Cardiac muscle cell (in vitro differentiated cells and primary cell): ENCODE results near the gene PTPRK. TPM values are rescaled to one million over a fixed set of nuclear protein-coding genes. Genes with fewer than 3 reads are reported as not detected.
"Not testable (repeated sequence)": the region's sequence is repeated elsewhere in the genome, so short reads cannot be mapped to it uniquely, and the experiment has no call there.

Experiments
- DNase-seq, 2 donors: peaks; one replicate each; pipeline versions ENCODE4 v3.0.0 to v3.0.0-alpha.2; 2010 to 2017; ENCODE audit warnings: low read depth in 1 of 2, low spot score in 1 of 2
- H3K27ac ChIP-seq: fragments of 200-600 bp; sonication (generic); 2 replicates; pipeline ENCODE4 v1.5.1; 2016
- H3K27me3 ChIP-seq: fragments of 200-600 bp; sonication (generic); 2 replicates; pipeline ENCODE4 v1.6.0; 2016; ENCODE audit warnings: control low read depth
- H3K36me3 ChIP-seq: fragments of 200-600 bp; sonication (generic); 2 replicates; pipeline ENCODE4 v1.5.1; 2016; ENCODE audit warnings: control low read depth
- H3K4me1 ChIP-seq: fragments of 200-600 bp; sonication (generic); 2 replicates; pipeline ENCODE4 v1.8.1; 2017; ENCODE audit warnings: low read depth, mild to moderate bottlenecking, mixed run types
- H3K4me3 ChIP-seq: fragments of 200-600 bp; sonication (generic); 2 replicates; pipeline ENCODE4 v1.5.1; 2016; ENCODE audit warnings: mild to moderate bottlenecking
- H3K9me3 ChIP-seq: fragments of 200-600 bp; sonication (generic); 2 replicates; pipeline ENCODE4 v1.5.1; 2017; ENCODE audit warnings: low read depth, mild to moderate bottlenecking, control low read depth
- polyA plus RNA-seq: library from polyadenylated mRNA; unstranded; fragments of >200 nt; fragmentation: Nextera tagmentation; extraction: Ambion mirVana; gene quantifications from 2 replicates; pipeline ENCODE4 v1.2.1, GENCODE V29; 2016
- total RNA-seq: library from RNA; depleted of rRNA; stranded (reverse); fragments of >200 nt; gene quantifications from 2 replicates; pipeline ENCODE4 v1.2.3, GENCODE V29; 2016
- TF ChIP-seq, protein P1 (sequence below): IDR thresholded peaks from 2 replicates; pipeline ENCODE4 v1.5.1; 2012; ENCODE audit warnings: low read depth, mild to moderate bottlenecking, low read length

Gene PTPRK
- total and polyA plus RNA-seq, 2 experiments from 2014 or later: 48.3 to 73.1 TPM

DNA sequence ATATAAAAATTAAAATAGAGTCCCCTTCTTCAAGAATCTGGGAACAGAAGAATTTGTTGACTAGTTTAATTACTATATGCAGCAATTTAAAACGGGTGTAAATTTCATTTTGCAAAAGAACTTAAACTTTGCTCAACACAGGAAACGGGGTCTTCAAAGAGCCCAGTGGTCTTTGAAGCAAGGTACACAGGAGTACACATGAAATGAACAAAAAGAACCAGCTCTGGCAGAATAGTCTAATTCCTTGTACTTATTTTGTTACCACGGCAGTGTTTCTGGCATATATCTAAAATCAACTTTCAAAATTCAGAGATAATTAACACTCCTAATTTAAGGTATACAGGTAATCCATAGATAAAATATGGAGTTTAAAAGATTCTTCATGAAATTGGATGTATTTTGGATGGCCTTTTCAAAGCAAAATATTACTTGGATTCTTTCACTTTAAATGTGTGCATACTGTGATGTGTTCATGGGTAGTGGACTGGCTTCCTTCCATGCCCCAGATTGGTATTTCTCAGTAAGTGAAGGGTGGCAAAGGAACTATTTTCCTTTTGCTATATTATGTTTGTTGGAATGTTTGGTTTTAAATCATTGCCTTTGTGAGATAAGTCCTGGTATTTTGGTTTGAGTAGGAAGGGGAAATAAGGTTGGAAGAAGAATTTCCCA lies 522.8 kb downstream of the PTPRK start:
- TF ChIP-seq, protein P1, sequence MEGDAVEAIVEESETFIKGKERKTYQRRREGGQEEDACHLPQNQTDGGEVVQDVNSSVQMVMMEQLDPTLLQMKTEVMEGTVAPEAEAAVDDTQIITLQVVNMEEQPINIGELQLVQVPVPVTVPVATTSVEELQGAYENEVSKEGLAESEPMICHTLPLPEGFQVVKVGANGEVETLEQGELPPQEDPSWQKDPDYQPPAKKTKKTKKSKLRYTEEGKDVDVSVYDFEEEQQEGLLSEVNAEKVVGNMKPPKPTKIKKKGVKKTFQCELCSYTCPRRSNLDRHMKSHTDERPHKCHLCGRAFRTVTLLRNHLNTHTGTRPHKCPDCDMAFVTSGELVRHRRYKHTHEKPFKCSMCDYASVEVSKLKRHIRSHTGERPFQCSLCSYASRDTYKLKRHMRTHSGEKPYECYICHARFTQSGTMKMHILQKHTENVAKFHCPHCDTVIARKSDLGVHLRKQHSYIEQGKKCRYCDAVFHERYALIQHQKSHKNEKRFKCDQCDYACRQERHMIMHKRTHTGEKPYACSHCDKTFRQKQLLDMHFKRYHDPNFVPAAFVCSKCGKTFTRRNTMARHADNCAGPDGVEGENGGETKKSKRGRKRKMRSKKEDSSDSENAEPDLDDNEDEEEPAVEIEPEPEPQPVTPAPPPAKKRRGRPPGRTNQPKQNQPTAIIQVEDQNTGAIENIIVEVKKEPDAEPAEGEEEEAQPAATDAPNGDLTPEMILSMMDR: no peak
- no peaks in the 10 kb centered on the region for H3K4me1 ChIP-seq
- H3K4me3 ChIP-seq: no peak overlapping the region
- H3K27me3 ChIP-seq: no peaks in the 10 kb centered on the region
- no peak overlapping the region for H3K27ac ChIP-seq
- no peaks in the 10 kb centered on the region for H3K9me3 ChIP-seq
- DNase-seq: no peak
- peaks cover 5% of the 10 kb centered on the region for H3K36me3 ChIP-seq

DNA sequence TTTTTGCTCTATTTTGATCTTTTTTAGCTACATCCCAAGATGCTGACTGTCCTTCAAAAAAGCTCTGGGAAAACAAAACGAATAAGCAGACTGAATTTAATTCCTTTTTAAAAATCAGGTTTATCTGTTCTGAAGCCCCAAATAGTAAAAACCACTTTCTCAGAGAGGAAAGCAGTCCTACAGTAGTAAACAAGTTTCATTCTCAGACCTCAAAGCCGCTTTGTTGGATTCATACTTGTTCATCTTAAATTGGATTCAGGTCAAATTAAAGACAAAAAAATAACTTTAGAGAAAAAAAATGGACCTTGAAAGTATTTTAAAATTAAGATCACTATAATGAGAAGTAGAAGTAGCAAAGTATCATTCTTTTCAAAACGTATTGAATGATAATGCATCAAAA lies 523.5 kb downstream of the PTPRK start:
- Histone ChIP-seq H3K27me3 (no peaks in the 10 kb centered on the region), H3K4me3 (no peak overlapping the region), H3K36me3 (peaks cover 5% of the 10 kb centered on the region), H3K9me3 (no peaks in the 10 kb centered on the region), H3K27ac (no peak overlapping the region), H3K4me1 (no peaks in the 10 kb centered on the region)
- TF ChIP-seq, protein P1: no peak
- no peak for DNase-seq

DNA sequence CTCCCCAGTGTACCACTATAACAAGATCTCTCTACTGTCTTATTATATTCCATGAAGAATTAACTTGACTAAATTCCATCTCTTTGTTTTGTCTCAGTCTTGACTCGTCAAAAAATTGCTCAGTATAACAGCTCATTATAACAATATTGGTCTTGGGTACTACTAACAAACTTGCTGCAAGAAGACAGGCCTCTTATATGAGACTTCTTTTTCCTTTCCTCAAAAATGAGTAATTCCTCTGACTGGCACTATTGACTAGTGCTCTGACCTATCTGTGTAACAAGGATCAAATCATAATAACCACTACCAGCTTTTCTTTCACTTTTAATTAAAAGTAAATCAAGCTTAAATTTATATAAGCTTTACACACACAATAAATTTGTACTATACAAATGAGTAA lies 528.3 kb downstream of the PTPRK start:
- no peak overlapping the region for H3K27ac ChIP-seq
- TF ChIP-seq, protein P1: no peak
- no peaks in the 10 kb centered on the region for H3K9me3 ChIP-seq
- no peaks in the 10 kb centered on the region for H3K27me3 ChIP-seq
- H3K4me1 ChIP-seq: no peaks in the 10 kb centered on the region
- no peak overlapping the region for H3K4me3 ChIP-seq
- DNase-seq: no peak
- H3K36me3 ChIP-seq: peaks cover 13% of the 10 kb centered on the region

DNA sequence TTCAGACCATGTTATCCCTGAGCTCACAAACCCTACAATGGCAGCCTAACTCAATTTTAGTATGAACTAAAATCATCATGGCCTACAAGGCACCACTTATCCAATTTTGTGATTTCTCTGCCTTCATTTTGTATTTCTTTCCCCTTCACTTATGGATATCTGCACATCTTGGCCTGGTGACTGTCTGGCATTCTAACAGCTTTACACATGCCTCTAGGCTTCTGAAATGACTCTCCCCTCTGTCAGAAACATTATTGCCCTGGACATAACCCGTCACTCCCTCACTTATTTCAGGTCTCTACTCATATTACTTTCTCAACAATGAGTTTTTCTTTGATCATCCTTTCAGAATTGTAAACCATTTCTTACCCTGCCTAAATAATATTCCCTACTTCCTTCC lies 530.3 kb downstream of the PTPRK start:
- DNase-seq: no peak
- no peaks in the 10 kb centered on the region for H3K4me1 ChIP-seq
- no peaks in the 10 kb centered on the region for H3K27me3 ChIP-seq
- no peaks in the 10 kb centered on the region for H3K9me3 ChIP-seq
- no peak overlapping the region for H3K4me3 ChIP-seq
- TF ChIP-seq, protein P1: no peak
- H3K27ac ChIP-seq: no peak overlapping the region
- peaks cover 16% of the 10 kb centered on the region for H3K36me3 ChIP-seq

DNA sequence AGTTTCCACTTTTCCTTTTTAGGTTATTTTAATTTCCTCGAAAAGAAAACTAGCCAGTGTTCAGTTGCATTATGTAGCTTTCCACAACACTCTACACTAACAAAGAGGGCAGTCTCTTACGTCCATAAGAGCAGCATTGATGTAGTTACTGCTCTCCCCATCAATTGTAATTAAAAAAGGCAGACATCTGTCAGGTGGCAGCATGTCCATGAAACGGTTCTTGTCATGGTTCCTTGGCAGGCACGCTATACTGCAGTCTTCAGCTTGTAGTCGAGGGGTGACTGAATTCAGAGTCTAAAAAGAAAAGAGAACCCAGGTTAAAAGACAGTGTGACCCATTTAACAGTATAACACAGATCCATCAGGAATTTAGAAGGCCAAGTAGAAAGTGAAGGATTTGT lies 539.4 kb downstream of the PTPRK start:
- H3K4me3 ChIP-seq: no peak overlapping the region
- H3K27ac ChIP-seq: no peak overlapping the region
- TF ChIP-seq, protein P1: no peak
- no peaks in the 10 kb centered on the region for H3K27me3 ChIP-seq
- H3K4me1 ChIP-seq: no peaks in the 10 kb centered on the region
- H3K36me3 ChIP-seq: peaks cover 75% of the 10 kb centered on the region
- no peak for DNase-seq
- no peaks in the 10 kb centered on the region for H3K9me3 ChIP-seq

DNA sequence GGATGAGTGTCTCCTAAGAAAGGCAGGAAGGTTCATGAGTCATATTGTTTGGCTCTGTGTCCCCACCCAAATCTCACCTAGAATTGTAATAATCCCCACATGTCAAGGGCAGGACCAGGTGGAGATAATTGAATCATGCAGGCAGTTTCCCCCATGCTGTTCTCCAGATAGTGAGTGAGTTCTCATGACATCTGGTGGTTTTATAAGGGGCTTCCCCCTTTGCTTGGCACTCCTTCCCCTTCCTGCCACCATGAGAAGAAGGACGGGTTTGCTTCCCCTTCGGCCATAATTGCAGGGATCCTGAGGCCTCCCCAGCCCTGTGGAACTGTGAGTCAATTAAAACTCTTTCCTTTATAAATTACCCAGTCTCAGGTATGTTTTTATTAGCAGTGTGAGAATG lies 542.2 kb downstream of the PTPRK start:
- H3K9me3 ChIP-seq, H3K4me3 ChIP-seq, H3K27ac ChIP-seq, H3K27me3 ChIP-seq, H3K4me1 ChIP-seq, DNase-seq: not testable (repeated sequence)
- H3K36me3 ChIP-seq: peaks cover 78% of the 10 kb centered on the region
